Measurements from ENCODE around the gene DHX8.

GRCh38 chr17:43531955-43532354 lies 48.2 kb downstream of the DHX8 start:
- TF ChIP-seq CTCF (IDR thresholded peaks at IDR 0.05; ENCODE audit: low read depth, low read length, poor library complexity, severe bottlenecking) (no peak), EZH2phosphoT487 (IDR thresholded peaks at IDR 0.05; ENCODE audit: borderline replicate concordance, low read length) (no peak)
